Colonic mucosa (tissue), 4 donors: ENCODE data around the gene RCBTB2. TPM values are rescaled to one million over a fixed set of nuclear protein-coding genes. Genes with fewer than 3 reads are reported as not detected.

ENCODE experiments used
- DNase-seq: peaks from one replicate; pipeline ENCODE4 v3.0.0-alpha.2; 2020
- H3K27ac ChIP-seq: fragments of 200-600 bp; one replicate; pipeline ENCODE4 v1.8.0; 2021
- H3K27me3 ChIP-seq: fragments of 200-600 bp; one replicate; pipeline ENCODE4 v1.8.0; 2021
- H3K36me3 ChIP-seq: fragments of 200-600 bp; one replicate; pipeline ENCODE4 v1.8.0; 2021
- H3K4me1 ChIP-seq: fragments of 200-600 bp; one replicate; pipeline ENCODE4 v1.8.0; 2021; ENCODE audit warnings: mild to moderate bottlenecking
- H3K4me3 ChIP-seq: fragments of 200-600 bp; one replicate; pipeline ENCODE4 v1.8.0; 2021
- H3K9ac ChIP-seq, 2 donors: one replicate each; pipeline ENCODE4 v1.7.0; 2013; ENCODE audit warnings: control low read depth in 2 of 2, low read depth in 2 of 2, low read length in 2 of 2
- H3K9me3 ChIP-seq: fragments of 200-600 bp; one replicate; pipeline ENCODE4 v1.8.0; 2021
- intact Hi-C: fragments of 100-400 bp; cut with DNase I; formaldehyde crosslinking; loops from one replicate; pipeline ENCODE4 v1.14.1; 2022
- total RNA-seq, 2 donors: library from RNA; stranded (reverse); fragmentation: NEBNext Ultra II Directional in 1 of 2; extraction: Animal tissue kit (Norgen Biotek cat#: 25700) in 1 of 2; gene quantifications; one replicate each; pipeline ENCODE4 v1.2.1, GENCODE V29; 2021
- TF ChIP-seq, protein P1 (sequence below): fragments of 200-600 bp; IDR thresholded peaks from one replicate; pipeline ENCODE4 v1.8.0; 2022; ENCODE audit warnings: antibody characterized with exemption, mild to moderate bottlenecking
- donor health status: healthy.
- donor health status: DM: no; HTN: no; CAD: no.
- donor health status: DM: no; HTN: no; CAD: no.

Gene RCBTB2
- total RNA-seq, 2 donors from 2014 or later = 3.3 to 5.5 TPM

DNA sequence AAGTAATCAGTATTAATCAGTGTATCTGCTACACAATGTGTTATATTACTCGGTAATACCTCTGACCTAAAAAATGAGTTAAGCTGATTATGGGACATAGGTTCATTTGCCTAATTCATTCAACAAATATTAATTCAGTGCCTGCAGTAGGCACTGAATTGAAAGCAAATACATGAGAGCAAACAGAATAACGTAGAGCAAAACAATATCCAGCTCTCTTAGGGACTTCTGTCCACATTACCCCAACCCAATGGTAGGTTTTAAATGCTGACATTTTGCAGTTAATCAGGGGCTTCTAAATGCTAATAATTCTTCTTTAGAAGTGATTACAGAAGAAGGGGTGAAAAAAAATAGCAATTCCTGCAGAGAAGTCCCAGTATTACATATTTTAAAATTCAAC, 4.9 kb downstream of the RCBTB2 start:
- Histone ChIP-seq H3K27me3 (no peaks in the 10 kb centered on the region), H3K36me3 (no peaks in the 10 kb centered on the region), H3K9me3 (no peaks in the 10 kb centered on the region), H3K27ac (no peak overlapping the region), H3K4me1 (no peaks in the 10 kb centered on the region), H3K4me3 (no peak overlapping the region), H3K9ac (no peak overlapping the region)
- DNase-seq = no peak
- intact Hi-C loops = no loop called here
- TF ChIP-seq, protein P1, sequence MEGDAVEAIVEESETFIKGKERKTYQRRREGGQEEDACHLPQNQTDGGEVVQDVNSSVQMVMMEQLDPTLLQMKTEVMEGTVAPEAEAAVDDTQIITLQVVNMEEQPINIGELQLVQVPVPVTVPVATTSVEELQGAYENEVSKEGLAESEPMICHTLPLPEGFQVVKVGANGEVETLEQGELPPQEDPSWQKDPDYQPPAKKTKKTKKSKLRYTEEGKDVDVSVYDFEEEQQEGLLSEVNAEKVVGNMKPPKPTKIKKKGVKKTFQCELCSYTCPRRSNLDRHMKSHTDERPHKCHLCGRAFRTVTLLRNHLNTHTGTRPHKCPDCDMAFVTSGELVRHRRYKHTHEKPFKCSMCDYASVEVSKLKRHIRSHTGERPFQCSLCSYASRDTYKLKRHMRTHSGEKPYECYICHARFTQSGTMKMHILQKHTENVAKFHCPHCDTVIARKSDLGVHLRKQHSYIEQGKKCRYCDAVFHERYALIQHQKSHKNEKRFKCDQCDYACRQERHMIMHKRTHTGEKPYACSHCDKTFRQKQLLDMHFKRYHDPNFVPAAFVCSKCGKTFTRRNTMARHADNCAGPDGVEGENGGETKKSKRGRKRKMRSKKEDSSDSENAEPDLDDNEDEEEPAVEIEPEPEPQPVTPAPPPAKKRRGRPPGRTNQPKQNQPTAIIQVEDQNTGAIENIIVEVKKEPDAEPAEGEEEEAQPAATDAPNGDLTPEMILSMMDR = no peak

DNA sequence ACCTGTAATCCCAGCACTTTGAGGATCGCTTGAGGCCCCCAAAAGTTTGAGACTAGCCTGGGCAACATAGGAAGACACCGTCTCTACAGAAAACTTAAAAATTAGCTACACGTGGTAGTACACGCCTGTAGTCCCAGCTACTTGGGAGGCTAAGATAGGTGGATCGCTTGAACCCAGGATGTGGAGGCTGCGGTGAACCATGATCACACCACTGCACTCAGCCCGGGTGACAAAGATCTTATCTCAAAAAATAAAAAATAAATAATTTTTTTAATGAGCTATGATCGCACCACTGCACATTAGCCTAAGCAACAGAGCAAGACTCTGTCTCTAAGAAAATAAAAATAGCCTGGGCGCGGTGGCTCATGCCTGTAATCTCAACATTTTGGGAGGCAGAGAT, 6.6 kb downstream of the RCBTB2 start:
- no peaks in the 10 kb centered on the region for H3K27me3 ChIP-seq
- no peak overlapping the region for H3K9ac ChIP-seq
- no peak overlapping the region for H3K4me3 ChIP-seq
- no peaks in the 10 kb centered on the region for H3K9me3 ChIP-seq
- no peak overlapping the region for H3K27ac ChIP-seq
- H3K4me1 ChIP-seq = no peaks in the 10 kb centered on the region
- H3K36me3 ChIP-seq = no peaks in the 10 kb centered on the region
- intact Hi-C loops = no loop called here
- DNase-seq = no peak
- TF ChIP-seq, protein P1 = no peak

DNA sequence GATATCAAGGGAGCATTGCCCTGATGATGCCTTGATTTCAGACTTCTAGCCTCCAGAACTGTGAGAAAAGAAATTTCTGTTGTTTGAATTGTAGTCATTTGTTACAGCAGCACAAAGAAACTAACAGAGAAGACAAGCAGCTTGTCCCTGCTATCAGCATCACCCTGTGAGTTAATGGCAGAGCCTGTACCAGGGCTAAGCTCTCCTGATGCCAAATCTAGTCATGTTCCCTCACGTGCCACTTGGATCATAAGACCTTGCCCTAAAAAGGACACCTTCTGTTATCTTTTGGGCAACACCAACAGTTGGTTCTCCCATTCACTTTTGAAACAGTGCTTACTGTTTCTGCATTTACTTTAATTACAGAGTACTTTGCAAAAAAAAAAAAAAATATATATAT, 14.8 kb downstream of the RCBTB2 start:
- no peaks in the 10 kb centered on the region for H3K27me3 ChIP-seq
- DNase-seq = no peak
- intact Hi-C loops = no loop called here
- no peak overlapping the region for H3K4me3 ChIP-seq
- TF ChIP-seq, protein P1 = no peak
- no peaks in the 10 kb centered on the region for H3K4me1 ChIP-seq
- no peaks in the 10 kb centered on the region for H3K9me3 ChIP-seq
- no peak overlapping the region for H3K27ac ChIP-seq
- no peak overlapping the region for H3K9ac ChIP-seq
- H3K36me3 ChIP-seq = no peaks in the 10 kb centered on the region

DNA sequence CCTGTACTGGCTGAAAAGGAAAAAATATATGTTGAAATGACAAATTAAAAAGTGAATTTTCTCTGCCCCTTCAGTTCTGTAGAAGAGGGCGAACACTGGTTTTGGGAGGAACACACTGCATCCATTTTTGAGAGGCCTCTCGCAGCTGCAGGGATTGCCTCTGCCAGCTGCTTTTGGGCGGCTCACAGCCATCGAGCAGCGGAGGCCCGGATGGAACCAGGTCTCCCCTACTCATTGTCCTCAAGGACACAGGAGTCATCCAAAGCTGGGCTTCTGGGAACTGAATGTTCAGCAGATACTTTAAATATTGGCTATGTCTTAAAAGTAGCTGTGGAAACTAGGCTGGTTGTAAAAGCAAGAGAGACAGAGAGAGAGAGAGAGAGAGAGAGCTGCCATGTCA, 17.1 kb downstream of the RCBTB2 start:
- no peaks in the 10 kb centered on the region for H3K9me3 ChIP-seq
- TF ChIP-seq, protein P1 = no peak
- H3K36me3 ChIP-seq = no peaks in the 10 kb centered on the region
- intact Hi-C loops = no loop called here
- H3K4me1 ChIP-seq = no peaks in the 10 kb centered on the region
- DNase-seq = no peak
- no peak overlapping the region for H3K4me3 ChIP-seq
- H3K27ac ChIP-seq = no peak overlapping the region
- no peak overlapping the region for H3K9ac ChIP-seq
- H3K27me3 ChIP-seq = no peaks in the 10 kb centered on the region

DNA sequence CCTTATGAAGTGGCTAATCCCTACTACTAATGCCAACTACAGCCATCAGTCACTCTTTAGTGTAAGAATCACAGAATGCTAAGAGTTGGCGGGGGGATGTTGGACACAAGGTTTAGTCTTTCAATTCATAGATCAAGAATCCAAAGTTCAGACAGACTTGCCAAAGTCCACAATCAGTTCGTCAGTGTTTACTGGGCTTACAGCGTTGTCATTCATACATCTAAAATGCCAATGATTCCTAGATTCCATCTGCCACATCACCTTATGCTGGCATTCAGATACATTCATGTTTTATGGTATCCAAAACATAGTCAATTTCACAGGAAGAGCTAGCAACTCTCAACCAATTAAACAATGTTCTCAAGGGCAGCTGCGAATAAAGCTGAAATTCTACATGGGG, 18.1 kb downstream of the RCBTB2 start:
- Histone ChIP-seq H3K27me3 (no peaks in the 10 kb centered on the region), H3K9me3 (no peaks in the 10 kb centered on the region), H3K27ac (no peak overlapping the region), H3K4me3 (no peak overlapping the region), H3K36me3 (no peaks in the 10 kb centered on the region), H3K4me1 (no peaks in the 10 kb centered on the region), H3K9ac (no peak overlapping the region)
- TF ChIP-seq, protein P1 = no peak
- no peak for DNase-seq
- intact Hi-C loops = no loop called here
